ENCODE measurements around the gene PCSK2.

The PCSK2 gene

GRCh38 chr20:17390655-17391054, 163.8 kb downstream of the PCSK2 start:
- POLR2A ChIA-PET: no interaction called here
- TF ChIP-seq, protein P1, sequence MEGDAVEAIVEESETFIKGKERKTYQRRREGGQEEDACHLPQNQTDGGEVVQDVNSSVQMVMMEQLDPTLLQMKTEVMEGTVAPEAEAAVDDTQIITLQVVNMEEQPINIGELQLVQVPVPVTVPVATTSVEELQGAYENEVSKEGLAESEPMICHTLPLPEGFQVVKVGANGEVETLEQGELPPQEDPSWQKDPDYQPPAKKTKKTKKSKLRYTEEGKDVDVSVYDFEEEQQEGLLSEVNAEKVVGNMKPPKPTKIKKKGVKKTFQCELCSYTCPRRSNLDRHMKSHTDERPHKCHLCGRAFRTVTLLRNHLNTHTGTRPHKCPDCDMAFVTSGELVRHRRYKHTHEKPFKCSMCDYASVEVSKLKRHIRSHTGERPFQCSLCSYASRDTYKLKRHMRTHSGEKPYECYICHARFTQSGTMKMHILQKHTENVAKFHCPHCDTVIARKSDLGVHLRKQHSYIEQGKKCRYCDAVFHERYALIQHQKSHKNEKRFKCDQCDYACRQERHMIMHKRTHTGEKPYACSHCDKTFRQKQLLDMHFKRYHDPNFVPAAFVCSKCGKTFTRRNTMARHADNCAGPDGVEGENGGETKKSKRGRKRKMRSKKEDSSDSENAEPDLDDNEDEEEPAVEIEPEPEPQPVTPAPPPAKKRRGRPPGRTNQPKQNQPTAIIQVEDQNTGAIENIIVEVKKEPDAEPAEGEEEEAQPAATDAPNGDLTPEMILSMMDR (IDR thresholded peaks at IDR 0.05; ENCODE audit: control extremely low read depth, extremely low read depth, low read depth, missing control alignments): no peak
- DNase-seq (ENCODE audit: extremely low spot score): no peak
- CTCF ChIA-PET: interaction anchor here (1.7 kb wide), 1 partner anchor 41 kb away, joined by 4 read pairs; no protein-coding TSS in a partner anchor

DNA sequence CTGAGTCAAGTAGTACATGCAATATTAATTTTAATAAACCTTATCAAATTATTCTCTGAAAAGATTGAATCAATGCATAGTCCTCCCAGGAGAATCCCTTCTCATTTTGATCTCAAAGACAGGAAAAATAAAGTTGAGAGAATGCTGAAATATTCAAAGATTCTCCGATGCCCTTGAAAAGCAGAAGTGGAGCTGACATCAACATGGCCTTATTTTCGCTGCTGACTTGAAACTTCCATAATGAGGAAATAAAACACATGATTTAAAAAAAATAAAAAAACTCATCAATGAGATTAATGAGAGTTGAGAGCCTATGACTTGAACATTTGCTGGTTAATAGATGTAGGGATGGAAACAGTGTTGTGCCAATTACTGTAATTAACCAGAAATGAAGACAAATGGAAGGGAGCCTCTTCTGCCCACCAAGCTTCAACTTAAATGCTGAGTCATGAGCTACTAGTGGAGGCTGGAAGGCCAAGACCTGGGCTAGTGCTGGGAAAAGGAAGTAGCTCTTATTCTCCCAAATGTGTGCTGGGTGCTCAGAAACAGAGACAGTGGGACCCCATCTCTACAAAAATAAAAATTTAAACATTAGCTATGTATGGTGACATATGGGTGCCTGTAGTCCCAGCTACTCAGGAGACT, 164.4 kb downstream of the PCSK2 start:
- ChIA-PET POLR2A (no interaction called here), CTCF (interaction anchor here (1.7 kb wide), 1 partner anchor 40 kb away, joined by 4 read pairs; no protein-coding TSS in a partner anchor)
- DNase-seq (ENCODE audit: extremely low spot score): no peak
- TF ChIP-seq, protein P1 (IDR thresholded peaks at IDR 0.05; ENCODE audit: control extremely low read depth, extremely low read depth, low read depth, missing control alignments): no peak

DNA sequence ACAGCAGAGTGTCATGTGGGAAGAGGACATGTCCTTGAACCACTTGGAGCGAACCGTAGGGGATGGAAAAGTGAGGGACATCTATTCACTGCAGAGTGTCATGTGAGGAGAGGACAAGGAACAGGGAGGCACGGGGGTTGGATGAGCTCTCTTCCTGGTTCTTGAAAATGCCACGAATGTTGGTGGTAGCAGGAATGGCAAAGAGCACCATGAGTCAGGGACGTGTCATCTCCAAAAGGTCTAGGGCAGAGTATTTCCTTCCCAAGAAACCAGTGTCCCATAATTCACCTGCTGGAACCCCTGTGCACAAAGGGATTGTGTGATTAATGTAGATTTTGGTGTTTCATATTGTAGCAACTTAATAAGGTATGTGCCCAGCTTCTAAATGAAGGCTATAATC, 167.6 kb downstream of the PCSK2 start:
- ChIA-PET POLR2A (no interaction called here), CTCF (interaction anchor here (1.2 to 1.7 kb wide), 3 partner anchors 37 to 590 kb away, joined by 3 to 4 read pairs (median 4); no protein-coding TSS in a partner anchor)
- TF ChIP-seq, protein P1 (IDR thresholded peaks at IDR 0.05; ENCODE audit: control extremely low read depth, extremely low read depth, low read depth, missing control alignments): no peak

GRCh38 chr20:17395729-17396128, 168.9 kb downstream of the PCSK2 start:
- ChIA-PET POLR2A (no interaction called here), CTCF (interaction anchor here (1.2 to 2.1 kb wide), 5 partner anchors 16 to 594 kb away, joined by 3 to 5 read pairs (median 4); no protein-coding TSS in a partner anchor)
- TF ChIP-seq, protein P1 (IDR thresholded peaks at IDR 0.05; ENCODE audit: control extremely low read depth, extremely low read depth, low read depth, missing control alignments): no peak
- no peak for DNase-seq (ENCODE audit: extremely low spot score)

More for the DNA sequence above, 167.6 kb downstream of the PCSK2 start:
- no peak for DNase-seq (ENCODE audit: extremely low spot score)

GRCh38 chr20:17399303-17399985, 172.6 kb downstream of the PCSK2 start:
- CTCF ChIA-PET: interaction anchor here (0.6 kb wide), 1 partner anchor 32 kb away, joined by 3 read pairs; no protein-coding TSS in a partner anchor
- TF ChIP-seq, protein P1 (IDR thresholded peaks at IDR 0.05; ENCODE audit: control extremely low read depth, extremely low read depth, low read depth, missing control alignments): no peak
- no peak for DNase-seq (ENCODE audit: extremely low spot score)
- POLR2A ChIA-PET: no interaction called here

DNA sequence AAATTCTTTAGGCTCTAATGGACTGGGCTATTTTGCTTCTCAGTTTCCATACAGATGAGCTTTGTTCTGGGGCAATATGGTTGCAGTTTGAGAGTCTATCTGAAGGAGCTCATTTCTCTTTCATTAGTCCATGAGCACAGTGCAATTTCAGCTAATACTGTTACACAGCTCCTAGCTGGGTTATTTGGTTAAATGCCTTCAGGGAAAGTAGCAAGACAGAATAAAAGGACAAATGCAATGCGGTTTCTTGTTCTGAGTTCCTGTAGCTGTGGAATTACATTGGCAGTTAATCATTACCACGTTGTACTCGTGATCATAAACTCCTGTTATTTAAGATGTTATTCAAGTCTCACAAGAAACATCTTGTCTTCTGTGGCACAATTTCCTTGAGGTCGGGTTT, 176.6 kb downstream of the PCSK2 start:
- CTCF ChIA-PET: no interaction called here
- DNase-seq (ENCODE audit: extremely low spot score): no peak
- TF ChIP-seq, protein P1 (IDR thresholded peaks at IDR 0.05; ENCODE audit: control extremely low read depth, extremely low read depth, low read depth, missing control alignments): no peak

More for the DNA sequence above, 176.6 kb downstream of the PCSK2 start:
- POLR2A ChIA-PET: no interaction called here

All from GM10248 (cell line).